Hematopoietic multipotent progenitor cell treated with erythropoietin and hydrocortisone succinate and interleukin-3 and kit ligand, for 17 days (in vitro differentiated cells): ENCODE data around the gene MYDGF.

ENCODE experiments used
- DNase-seq: peaks from one replicate; pipeline ENCODE4 v3.0.0-alpha.2; 2015; ENCODE audit warnings: low spot score

Gene MYDGF

GRCh38 chr19:4640247-4641000, 29.7 kb downstream of the MYDGF start:
- DNase-seq = no peak

- no peak for DNase-seq
These were observed 30.5 kb downstream of the MYDGF start for GRCh38 chr19:4639531-4640246.

GRCh38 chr19:4638828-4639530, 31.2 kb downstream of the MYDGF start, which contains the start of gene TNFAIP8L1:
TNFAIP8L1 (plus strand) TSS chr19:4639516; CDS start chr19:4651870, 12,354 bp downstream.
- DNase-seq = peak; percentile 98

GRCh38 chr19:4638317-4638716, 31.8 kb downstream of the MYDGF start:
- DNase-seq = no peak

DNA sequence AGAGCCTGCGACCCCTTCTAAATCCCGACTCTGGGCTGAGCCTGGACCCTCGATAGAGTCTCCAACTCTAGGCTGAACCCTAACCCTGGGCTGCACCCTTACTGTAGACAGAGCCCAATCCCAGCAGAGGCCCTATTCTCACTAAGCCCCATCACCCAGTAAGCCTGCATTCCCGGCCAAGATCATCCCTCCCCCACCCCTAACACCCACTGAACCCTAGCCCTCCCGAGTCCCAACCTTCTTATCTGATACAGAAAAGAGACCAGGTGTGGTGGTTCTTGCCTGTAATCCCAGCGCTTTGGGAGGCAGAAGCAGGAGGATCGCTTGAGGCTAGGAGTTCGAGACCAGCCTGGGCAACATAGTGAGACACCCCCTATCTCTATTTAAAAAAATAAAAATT, 33.4 kb downstream of the MYDGF start:
- no peak for DNase-seq

- peak; percentile 60 for DNase-seq
These were observed 33.9 kb downstream of the MYDGF start for GRCh38 chr19:4636151-4636717.

DNA sequence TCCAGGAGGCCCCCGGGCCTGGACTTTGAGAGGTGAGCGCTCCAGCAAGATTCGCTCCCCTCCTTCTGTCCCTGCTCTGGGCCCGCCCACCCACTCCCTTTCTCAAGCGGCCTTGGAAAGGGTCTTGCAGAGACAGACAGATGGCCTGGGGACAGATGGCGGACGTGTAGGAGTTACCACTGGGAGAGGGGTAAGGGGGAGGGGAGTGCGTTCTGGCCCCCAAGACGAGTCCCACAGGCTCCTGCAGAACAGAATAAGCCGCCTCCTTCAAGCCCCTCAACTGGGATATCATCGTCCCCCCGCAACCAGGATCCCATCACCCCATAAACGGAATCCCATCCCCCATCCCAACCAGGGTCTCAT, 34.4 kb downstream of the MYDGF start:
- DNase-seq = no peak

DNA sequence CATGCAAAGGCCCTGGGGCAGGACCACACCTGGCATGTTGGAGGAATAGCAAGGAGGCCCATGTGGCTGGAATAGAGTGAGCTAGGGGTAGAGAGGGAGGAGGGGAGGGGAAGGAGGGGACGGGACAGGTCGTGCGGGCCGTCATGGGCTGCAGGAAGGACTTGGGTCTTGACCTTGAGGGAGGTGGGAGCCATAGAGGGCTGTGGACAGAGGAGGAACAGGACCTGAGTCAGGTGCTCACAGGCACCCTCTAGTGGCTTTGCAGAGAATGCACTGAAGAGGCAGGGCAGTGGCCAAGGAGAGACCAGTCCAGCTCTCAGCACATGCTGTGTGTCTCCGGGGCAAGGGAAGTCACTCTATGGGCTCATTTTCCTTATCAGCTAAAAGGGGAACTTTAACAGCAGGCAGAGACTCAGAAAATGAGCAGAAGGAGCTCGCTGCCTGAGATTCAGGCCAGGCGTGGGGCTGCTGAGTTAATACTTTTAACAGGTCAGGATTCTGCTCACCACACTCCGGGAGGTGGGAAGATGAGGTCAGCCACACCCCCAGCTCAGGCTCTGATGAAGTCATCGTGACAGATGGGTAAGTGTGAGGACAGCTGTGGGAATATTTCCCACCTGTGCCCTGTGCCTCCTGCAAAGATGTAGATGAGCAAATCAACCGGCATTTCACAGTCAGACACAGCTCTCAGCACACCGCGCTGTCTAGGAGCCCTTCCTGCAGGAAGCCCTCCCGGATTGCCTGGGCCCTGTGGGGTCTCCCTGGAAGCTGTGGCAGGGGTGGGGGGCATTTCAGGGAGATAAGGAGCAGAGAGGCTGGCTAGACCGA, 36.8 kb downstream of the MYDGF start:
- DNase-seq = peak; percentile 78

DNA sequence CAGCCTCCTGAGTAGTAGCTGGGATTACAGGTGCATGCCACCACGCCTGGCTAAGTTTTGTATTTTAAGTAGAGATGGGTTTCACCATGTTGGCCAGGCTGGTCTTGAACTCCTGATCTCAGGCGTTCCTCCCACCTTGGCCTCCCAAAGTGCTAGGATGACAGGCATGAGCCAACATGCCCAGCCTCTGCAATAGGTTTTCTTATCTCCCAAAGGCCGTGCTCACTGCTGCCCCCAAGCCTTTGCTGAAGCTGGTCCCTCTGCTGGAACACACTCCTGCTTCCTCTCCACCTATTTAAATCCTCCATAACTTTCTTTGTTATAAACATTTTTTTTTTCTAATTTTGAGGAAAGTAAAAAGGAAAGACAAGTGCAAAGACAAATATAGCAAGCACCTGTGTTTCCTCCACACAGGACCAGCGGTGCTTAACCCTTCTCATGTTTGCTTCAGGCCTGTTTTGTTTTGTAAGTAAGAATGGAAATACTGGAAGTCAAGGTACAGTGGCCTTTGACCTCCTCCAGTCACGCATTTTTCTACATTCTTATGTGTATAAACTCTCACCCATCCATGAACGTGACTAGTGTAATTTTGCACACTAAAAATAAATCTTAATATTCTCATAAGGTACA, 45.3 kb downstream of the MYDGF start:
- DNase-seq = no peak

GRCh38 chr19:4624301-4624700, 45.8 kb downstream of the MYDGF start:
- no peak for DNase-seq

DNA sequence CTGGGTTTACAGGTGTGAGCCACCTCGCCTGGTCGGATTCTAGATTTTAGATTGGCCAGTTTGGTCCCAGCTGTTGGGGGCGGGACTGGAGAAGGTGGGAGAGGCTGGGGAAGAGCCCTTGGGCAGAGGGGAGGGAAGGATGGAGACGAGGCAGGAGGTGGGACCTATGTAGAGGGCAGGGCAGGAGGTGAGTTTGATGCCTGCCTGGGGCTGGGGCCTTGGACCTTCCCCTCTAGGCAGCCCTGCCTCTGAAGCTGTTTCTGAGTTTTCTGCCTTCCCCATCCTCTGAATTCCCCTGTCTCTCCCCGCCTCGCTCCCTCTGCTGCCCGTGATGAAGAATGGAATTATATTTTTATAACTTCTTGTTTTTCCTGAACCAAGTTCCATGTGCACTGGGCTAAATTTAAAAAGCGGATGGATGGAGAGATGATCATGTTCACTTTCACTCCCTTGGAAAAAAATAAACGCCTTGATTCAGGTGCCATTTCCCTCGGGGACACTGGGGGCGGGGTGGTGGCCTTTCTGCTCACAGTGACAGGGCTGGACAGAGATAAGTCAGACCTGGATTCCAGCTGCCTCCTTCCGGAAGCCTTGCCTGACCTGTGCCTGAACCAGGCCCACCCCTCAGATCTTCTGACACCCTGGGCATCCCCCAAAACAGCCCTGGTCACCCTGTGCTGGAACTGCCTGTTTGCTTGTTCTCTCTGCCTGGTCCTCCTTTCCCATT, 47.3 kb downstream of the MYDGF start:
- DNase-seq = no peak

DNA sequence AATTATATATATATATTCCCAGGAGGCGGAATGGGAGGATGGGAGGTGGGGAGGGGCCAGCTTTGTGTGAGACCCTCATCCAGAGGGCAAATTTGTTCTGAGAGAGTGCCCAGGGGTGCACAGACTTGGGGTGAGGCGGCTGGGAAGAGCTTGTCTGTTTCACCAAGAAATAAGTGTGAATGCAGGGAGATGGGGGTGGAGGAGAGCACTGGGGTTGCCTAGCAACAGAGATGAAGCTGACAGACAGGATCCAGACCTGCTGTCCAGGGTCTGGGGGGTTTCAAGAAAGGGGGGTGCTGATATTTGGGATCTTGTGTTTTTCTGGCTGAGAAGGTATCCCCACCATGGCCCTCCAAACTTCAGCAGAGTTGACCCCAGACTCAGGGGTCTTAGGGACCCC, 49.5 kb downstream of the MYDGF start:
- DNase-seq = no peak

DNA sequence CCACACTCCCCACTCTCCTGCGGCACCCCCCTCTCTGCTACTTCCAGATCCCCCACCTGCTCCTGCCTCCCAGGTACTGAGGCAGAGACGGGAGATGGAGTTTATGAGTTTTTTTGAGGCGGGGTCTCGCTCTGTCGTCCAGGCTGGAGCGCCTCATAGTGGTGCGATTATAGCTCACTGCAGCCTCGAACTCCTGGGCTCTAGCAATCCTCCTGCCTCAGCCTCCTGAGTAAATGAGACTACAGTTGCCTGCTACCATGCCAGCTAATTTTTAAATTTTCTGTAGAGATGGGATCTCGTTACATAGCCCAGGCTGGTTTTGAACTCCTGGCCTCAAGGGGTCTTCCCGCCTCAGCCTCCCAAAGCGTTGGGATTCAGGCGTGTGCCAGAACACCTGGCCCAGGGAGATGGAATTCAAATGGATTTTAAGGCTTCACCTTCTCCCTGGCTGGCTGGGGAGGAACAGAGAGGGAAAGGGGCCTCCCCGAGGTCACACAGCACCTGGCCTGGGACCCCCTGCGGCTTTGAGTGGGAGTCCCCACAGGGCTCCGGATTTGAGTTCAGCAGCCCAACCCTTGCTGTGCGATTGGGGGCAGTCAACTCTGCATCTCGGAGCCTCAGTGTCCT, 50.4 kb downstream of the MYDGF start:
- no peak for DNase-seq

GRCh38 chr19:4618019-4618418, 52.1 kb downstream of the MYDGF start:
- DNase-seq = no peak

GRCh38 chr19:4613254-4613751, 56.8 kb downstream of the MYDGF start:
- DNase-seq = no peak

GRCh38 chr19:4609878-4610511, 60.1 kb downstream of the MYDGF start:
- no peak for DNase-seq
